CD4-positive, alpha-beta T cell (primary cell): Measurements from ENCODE around the gene SEMA5A. TPM values are rescaled to one million over a fixed set of nuclear protein-coding genes. Genes with fewer than 3 reads are reported as not detected.

Experiments used
- ATAC-seq: fragments of 200-7000 bp; cut with Tn5 transposase; one replicate; pipeline ENCODE4 v1.10.0; 2022; ENCODE audit warnings: mild to moderate bottlenecking; ENCODE audit not compliant: poor library complexity
- CTCF ChIA-PET: fragments of 350-600 bp; sonication (Branson Sonifier 250); formaldehyde crosslinking; loops from one replicate; lab custom pipeline; 2021; ENCODE audit warnings: antibody characterized with exemption, inconsistent platforms; lab: Charles Lee
- POLR2A ChIA-PET: fragments of 350-600 bp; sonication (Branson Sonifier 250); formaldehyde crosslinking; loops from one replicate; lab custom pipeline; 2021; ENCODE audit warnings: antibody characterized with exemption, inconsistent platforms; lab: Charles Lee
- DNase-seq, 14 experiments: peaks; one replicate each; pipeline ENCODE4 v3.0.0-alpha.2; 2013 to 2020; ENCODE audit warnings: mixed read lengths in 2 of 14
- H3K27ac ChIP-seq, 2 donors: one replicate each; pipeline versions ENCODE4 v1.5.1 to v1.7.0; 2013; ENCODE audit warnings: low read length in 2 of 2, low read depth in 1 of 2, mild to moderate bottlenecking in 1 of 2
- H3K27me3 ChIP-seq, 2 experiments: 1 replicate in 1 of 2; 2 replicates in 1 of 2; pipeline versions ENCODE4 v1.6.1 to v1.7.0; 2013; ENCODE audit warnings: low read length in 2 of 2, control low read depth in 1 of 2, mild to moderate bottlenecking in 1 of 2, moderate library complexity in 1 of 2; ENCODE audit not compliant: insufficient read depth in 2 of 2, control insufficient read depth in 1 of 2
- H3K36me3 ChIP-seq: one replicate; pipeline ENCODE4 v1.6.1; 2013; ENCODE audit warnings: low read length, control low read depth; ENCODE audit not compliant: insufficient read depth
- H3K4me1 ChIP-seq: one replicate; pipeline ENCODE4 v1.6.1; 2013; ENCODE audit warnings: low read length, control low read depth; ENCODE audit not compliant: insufficient read depth
- H3K4me3 ChIP-seq: one replicate; pipeline ENCODE4 v1.5.1; 2013; ENCODE audit warnings: mild to moderate bottlenecking, low read length, moderate library complexity
- H3K9me3 ChIP-seq, 2 experiments: 1 replicate in 1 of 2; 2 replicates in 1 of 2; pipeline versions ENCODE4 v1.6.1 to v1.7.0; 2013; ENCODE audit warnings: low read length in 2 of 2, mild to moderate bottlenecking in 2 of 2, control low read depth in 1 of 2, moderate library complexity in 1 of 2; ENCODE audit not compliant: control insufficient read depth in 1 of 2, insufficient read depth in 1 of 2
- H3K27ac Mint-ChIP-seq: one replicate; pipeline ENCODE4 v1.8.0; 2020; ENCODE audit warnings: mixed read lengths
- H3K27me3 Mint-ChIP-seq: one replicate; pipeline ENCODE4 v1.8.0; 2021; ENCODE audit warnings: mixed read lengths
- H3K36me3 Mint-ChIP-seq: one replicate; pipeline ENCODE4 v1.8.0; 2021; ENCODE audit warnings: low read depth, mixed read lengths
- H3K4me1 Mint-ChIP-seq: one replicate; pipeline ENCODE4 v1.8.0; 2021; ENCODE audit warnings: low read depth, mixed read lengths
- H3K4me3 Mint-ChIP-seq: one replicate; pipeline ENCODE4 v1.8.0; 2020; ENCODE audit warnings: mild to moderate bottlenecking, mixed read lengths
- H3K9me3 Mint-ChIP-seq: one replicate; pipeline ENCODE4 v1.8.0; 2020; ENCODE audit warnings: mixed read lengths
- intact Hi-C, 2 experiments: fragments of 100-400 bp; cut with DNase I in 1 of 2; cut with micrococcal nuclease in 1 of 2; formaldehyde crosslinking; loops; one replicate each; pipeline versions ENCODE4 v1.15.1 to v1.9.0; 2023 to 2025; cut with DNase I, micrococcal nuclease
- total RNA-seq, 174 experiments: library from RNA in 2 of 174; stranded (reverse) in 2 of 174; gene quantifications; one replicate each; pipeline ENCODE4 v1.2.3 and lab custom pipeline; 2021 to 2026
- TF ChIP-seq, protein P1 (sequence below): fragments of 200-600 bp; IDR thresholded peaks from one replicate; pipeline ENCODE4 v1.8.0; 2022; ENCODE audit warnings: antibody characterized with exemption, mild to moderate bottlenecking

SEMA5A gene
- total RNA-seq, 2 experiments from 2014 or later: 2.0 to 2.9 TPM

DNA sequence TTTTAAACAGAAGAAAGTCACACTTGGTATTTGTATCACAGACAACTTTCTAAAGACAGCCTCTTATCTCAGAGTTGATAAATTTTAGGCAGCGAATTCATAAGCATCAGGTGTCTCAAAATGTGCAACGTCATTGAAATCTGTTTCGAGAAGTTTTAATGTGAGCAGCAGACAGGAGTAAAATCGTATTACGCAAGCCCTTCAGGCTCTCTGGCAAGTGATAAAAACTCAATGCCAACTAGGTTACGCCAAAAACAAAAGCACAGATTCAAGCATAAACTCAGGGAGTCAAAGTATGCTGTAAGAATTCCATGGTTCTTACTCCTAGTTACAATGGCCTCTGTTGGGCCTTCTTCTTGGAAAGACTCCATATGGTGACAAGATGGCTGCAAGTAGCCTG, 244.7 kb downstream of the SEMA5A start:
- Histone ChIP-seq H3K36me3 (no peaks in the 10 kb centered on the region), H3K27me3 (no peaks in the 10 kb centered on the region), H3K9me3 (peaks cover 0 to 4% of the 10 kb centered on the region in 2 experiments), H3K4me1 (no peaks in the 10 kb centered on the region), H3K4me3 (no peak overlapping the region), H3K27ac (no peak overlapping the region)
- ChIA-PET POLR2A (no interaction called here), CTCF (no interaction called here)
- H3K27ac Mint-ChIP-seq: no peak overlapping the region
- H3K27me3 Mint-ChIP-seq: no peaks in the 10 kb centered on the region
- no peaks in the 10 kb centered on the region for H3K36me3 Mint-ChIP-seq
- DNase-seq: no peak
- H3K4me1 Mint-ChIP-seq: no peaks in the 10 kb centered on the region
- H3K4me3 Mint-ChIP-seq: no peak overlapping the region
- TF ChIP-seq, protein P1, sequence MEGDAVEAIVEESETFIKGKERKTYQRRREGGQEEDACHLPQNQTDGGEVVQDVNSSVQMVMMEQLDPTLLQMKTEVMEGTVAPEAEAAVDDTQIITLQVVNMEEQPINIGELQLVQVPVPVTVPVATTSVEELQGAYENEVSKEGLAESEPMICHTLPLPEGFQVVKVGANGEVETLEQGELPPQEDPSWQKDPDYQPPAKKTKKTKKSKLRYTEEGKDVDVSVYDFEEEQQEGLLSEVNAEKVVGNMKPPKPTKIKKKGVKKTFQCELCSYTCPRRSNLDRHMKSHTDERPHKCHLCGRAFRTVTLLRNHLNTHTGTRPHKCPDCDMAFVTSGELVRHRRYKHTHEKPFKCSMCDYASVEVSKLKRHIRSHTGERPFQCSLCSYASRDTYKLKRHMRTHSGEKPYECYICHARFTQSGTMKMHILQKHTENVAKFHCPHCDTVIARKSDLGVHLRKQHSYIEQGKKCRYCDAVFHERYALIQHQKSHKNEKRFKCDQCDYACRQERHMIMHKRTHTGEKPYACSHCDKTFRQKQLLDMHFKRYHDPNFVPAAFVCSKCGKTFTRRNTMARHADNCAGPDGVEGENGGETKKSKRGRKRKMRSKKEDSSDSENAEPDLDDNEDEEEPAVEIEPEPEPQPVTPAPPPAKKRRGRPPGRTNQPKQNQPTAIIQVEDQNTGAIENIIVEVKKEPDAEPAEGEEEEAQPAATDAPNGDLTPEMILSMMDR: no peak
- intact Hi-C loops: no loop called here
- H3K9me3 Mint-ChIP-seq: peaks cover 3% of the 10 kb centered on the region
- ATAC-seq: no peak

DNA sequence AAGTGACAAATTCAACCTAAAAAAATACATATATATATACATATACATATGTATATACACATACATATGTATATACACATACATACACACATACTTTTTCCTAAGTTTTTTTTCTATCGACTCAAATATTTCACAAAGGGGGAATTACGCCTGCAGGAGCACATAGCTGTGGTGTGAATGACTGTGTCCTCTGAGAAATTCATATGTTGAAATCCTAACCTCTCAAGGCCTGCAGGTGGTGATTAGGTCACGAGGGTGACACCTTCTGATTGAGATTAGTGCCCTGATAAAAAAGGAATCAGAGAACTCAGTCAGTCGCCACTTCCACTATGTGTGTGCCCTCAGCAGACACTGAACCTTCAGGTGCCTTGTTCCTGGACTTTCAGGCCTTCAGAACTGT, 248.7 kb downstream of the SEMA5A start:
- Histone ChIP-seq H3K4me3 (no peak overlapping the region), H3K27ac (no peak overlapping the region), H3K4me1 (no peaks in the 10 kb centered on the region), H3K36me3 (no peaks in the 10 kb centered on the region), H3K27me3 (no peaks in the 10 kb centered on the region), H3K9me3 (peaks cover 0 to 4% of the 10 kb centered on the region in 2 experiments)
- ChIA-PET CTCF (interaction anchor here (0.6 kb wide), 1 partner anchor 1761 kb away, joined by 3 read pairs; no protein-coding TSS in a partner anchor), POLR2A (no interaction called here)
- H3K36me3 Mint-ChIP-seq: no peaks in the 10 kb centered on the region
- DNase-seq (no peak), ATAC-seq (no peak)
- no peaks in the 10 kb centered on the region for H3K27me3 Mint-ChIP-seq
- TF ChIP-seq, protein P1: no peak
- H3K27ac Mint-ChIP-seq: no peak overlapping the region
- peaks cover 7% of the 10 kb centered on the region for H3K9me3 Mint-ChIP-seq
- H3K4me1 Mint-ChIP-seq: no peaks in the 10 kb centered on the region
- H3K4me3 Mint-ChIP-seq: no peak overlapping the region
- intact Hi-C loops: no loop called here

DNA sequence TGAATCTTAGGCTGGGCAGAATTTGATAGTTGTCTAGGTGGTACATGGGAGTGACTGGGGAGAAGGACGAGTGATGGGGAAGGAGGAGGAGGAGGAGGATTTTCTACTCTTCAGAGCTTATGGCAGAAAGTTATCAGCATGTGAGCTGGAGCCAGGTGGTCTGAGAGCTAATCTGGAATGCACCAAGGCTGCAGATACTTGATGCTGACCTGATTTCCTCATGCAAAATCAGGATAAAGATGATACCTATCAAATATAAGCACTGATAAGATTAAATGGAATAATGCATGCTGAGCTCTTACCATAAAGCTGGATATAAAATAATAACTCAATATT, 250.4 kb downstream of the SEMA5A start:
- no peak overlapping the region for H3K4me3 Mint-ChIP-seq
- H3K9me3 Mint-ChIP-seq: peaks cover 6% of the 10 kb centered on the region
- ChIA-PET POLR2A (no interaction called here), CTCF (no interaction called here)
- Histone ChIP-seq H3K27me3 (no peaks in the 10 kb centered on the region), H3K9me3 (peaks cover 0 to 10% of the 10 kb centered on the region in 2 experiments), H3K4me3 (no peak overlapping the region), H3K27ac (no peak overlapping the region), H3K36me3 (no peaks in the 10 kb centered on the region), H3K4me1 (no peaks in the 10 kb centered on the region)
- TF ChIP-seq, protein P1: no peak
- DNase-seq: no peak
- no peak overlapping the region for H3K27ac Mint-ChIP-seq
- H3K27me3 Mint-ChIP-seq: no peaks in the 10 kb centered on the region
- no peaks in the 10 kb centered on the region for H3K4me1 Mint-ChIP-seq
- no peak for ATAC-seq
- intact Hi-C loops: no loop called here
- H3K36me3 Mint-ChIP-seq: no peaks in the 10 kb centered on the region
